Measurements from ENCODE around the gene PEA15.

The PEA15 gene

GRCh38 chr1:160205242-160206035, at the start of gene PEA15:
TSS of gene PEA15 (plus strand) at chr1:160205384. CDS start at chr1:160211545, 6,161 bp downstream.
- DNase-seq (ENCODE audit: low spot score), result peak; percentile 90
- TF ChIP-seq CTCF (IDR thresholded peaks at IDR 0.05; ENCODE audit: borderline replicate concordance, control extremely low read depth, extremely low read depth, insufficient read depth, missing control alignments), result no peak
- in situ Hi-C loops (cut with MboI; ENCODE audit: low sequenced_read_pairs, unreplicated experiment), result no loop called here

GRCh38 chr1:160156361-160156760, 48.8 kb upstream of the PEA15 start:
- in situ Hi-C loops (cut with MboI; ENCODE audit: low sequenced_read_pairs, unreplicated experiment), result no loop called here
- no peak for DNase-seq (ENCODE audit: low spot score)
- TF ChIP-seq CTCF (IDR thresholded peaks at IDR 0.05; ENCODE audit: borderline replicate concordance, control extremely low read depth, extremely low read depth, insufficient read depth, missing control alignments), result no peak

GRCh38 chr1:160157174-160157573, 48.0 kb upstream of the PEA15 start:
- DNase-seq (ENCODE audit: low spot score), result no peak
- in situ Hi-C loops (cut with MboI; ENCODE audit: low sequenced_read_pairs, unreplicated experiment), result no loop called here
- no peak for TF ChIP-seq CTCF (IDR thresholded peaks at IDR 0.05; ENCODE audit: borderline replicate concordance, control extremely low read depth, extremely low read depth, insufficient read depth, missing control alignments)

- no peak for TF ChIP-seq CTCF (IDR thresholded peaks at IDR 0.05; ENCODE audit: borderline replicate concordance, control extremely low read depth, extremely low read depth, insufficient read depth, missing control alignments)
- no peak for DNase-seq (ENCODE audit: low spot score)
- in situ Hi-C loops (cut with MboI; ENCODE audit: low sequenced_read_pairs, unreplicated experiment), result no loop called here
Measured at GRCh38 chr1:160158031-160158430, 47.2 kb upstream of the PEA15 start.

- no peak for TF ChIP-seq CTCF (IDR thresholded peaks at IDR 0.05; ENCODE audit: borderline replicate concordance, control extremely low read depth, extremely low read depth, insufficient read depth, missing control alignments)
- no peak for DNase-seq (ENCODE audit: low spot score)
- in situ Hi-C loops (cut with MboI; ENCODE audit: low sequenced_read_pairs, unreplicated experiment), result no loop called here
Measured at GRCh38 chr1:160158534-160158933, 46.6 kb upstream of the PEA15 start.

- no peak for DNase-seq (ENCODE audit: low spot score)
- TF ChIP-seq CTCF (IDR thresholded peaks at IDR 0.05; ENCODE audit: borderline replicate concordance, control extremely low read depth, extremely low read depth, insufficient read depth, missing control alignments), result no peak
- in situ Hi-C loops (cut with MboI; ENCODE audit: low sequenced_read_pairs, unreplicated experiment), result no loop called here
Measured at GRCh38 chr1:160159846-160160245, 45.3 kb upstream of the PEA15 start.

Data from GM13976 (cell line).